ENCODE data around the gene SLC12A2. TPM values are rescaled to one million over a fixed set of nuclear protein-coding genes. Genes with fewer than 3 reads are reported as not detected.

SLC12A2 gene
- total and polyA plus RNA-seq, 8 donors, result 2.1 to 67.4 (median 10.1) TPM

- no peak for TF ChIP-seq CTCF (IDR thresholded peaks at IDR 0.05)
- DNase-seq, result no peak
- FAIRE-seq, result no peak
- intact Hi-C loops (cut with DNase I), result loop anchor here in 2 of 3 donors (10.0 kb wide), 2 partner anchors 328 to 638 kb away; no protein-coding TSS in a partner anchor
- no peak overlapping the region for H3K27ac ChIP-seq
- no peak for ATAC-seq
- peaks cover 0 to 14% (median 5%) of the 10 kb centered on the region in 3 donors for H3K4me1 ChIP-seq
- H3K36me3 ChIP-seq, result no peaks in the 10 kb centered on the region
- 49 to 59% methylated on average over 4 of the region's 4 CpGs for WGBS, 2 donors
- no peaks in the 10 kb centered on the region for H3K27me3 ChIP-seq
- no peaks in the 10 kb centered on the region for H3K9me3 ChIP-seq
- no peak overlapping the region for H3K4me3 ChIP-seq
Measured at GRCh38 chr5:128202320-128202719, 118.8 kb downstream of the SLC12A2 start.

DNA sequence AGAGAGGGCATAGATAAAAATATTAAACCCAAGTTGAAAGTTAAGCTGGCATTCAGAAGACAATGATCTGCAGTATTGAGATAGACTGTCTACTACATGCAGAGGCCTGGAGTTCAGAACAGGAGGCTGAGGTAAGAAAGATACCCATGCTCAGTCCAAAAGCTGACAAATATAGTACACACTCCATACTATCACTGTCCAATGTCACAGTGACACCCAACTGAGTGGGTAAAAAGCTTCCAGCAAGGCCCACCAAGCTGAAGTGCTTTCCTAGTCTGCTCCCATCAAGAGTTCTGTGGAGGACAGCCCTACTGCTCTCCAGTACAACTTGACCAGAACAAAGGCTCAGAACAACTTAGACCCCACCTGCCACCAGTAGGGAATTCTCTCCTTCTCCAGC, 124.9 kb downstream of the SLC12A2 start:
- Histone ChIP-seq H3K36me3 (no peaks in the 10 kb centered on the region), H3K4me3 (no peak overlapping the region), H3K27me3 (no peaks in the 10 kb centered on the region), H3K9me3 (no peaks in the 10 kb centered on the region), H3K4me1 (no peaks in the 10 kb centered on the region), H3K27ac (no peak overlapping the region)
- ATAC-seq, result no peak
- no peak for DNase-seq
- intact Hi-C loops (cut with DNase I), result loop anchor here in 2 of 3 donors (10.0 kb wide), 2 partner anchors 334 to 644 kb away; no protein-coding TSS in a partner anchor
- TF ChIP-seq CTCF (IDR thresholded peaks at IDR 0.05), result no peak
- no peak for FAIRE-seq

DNA sequence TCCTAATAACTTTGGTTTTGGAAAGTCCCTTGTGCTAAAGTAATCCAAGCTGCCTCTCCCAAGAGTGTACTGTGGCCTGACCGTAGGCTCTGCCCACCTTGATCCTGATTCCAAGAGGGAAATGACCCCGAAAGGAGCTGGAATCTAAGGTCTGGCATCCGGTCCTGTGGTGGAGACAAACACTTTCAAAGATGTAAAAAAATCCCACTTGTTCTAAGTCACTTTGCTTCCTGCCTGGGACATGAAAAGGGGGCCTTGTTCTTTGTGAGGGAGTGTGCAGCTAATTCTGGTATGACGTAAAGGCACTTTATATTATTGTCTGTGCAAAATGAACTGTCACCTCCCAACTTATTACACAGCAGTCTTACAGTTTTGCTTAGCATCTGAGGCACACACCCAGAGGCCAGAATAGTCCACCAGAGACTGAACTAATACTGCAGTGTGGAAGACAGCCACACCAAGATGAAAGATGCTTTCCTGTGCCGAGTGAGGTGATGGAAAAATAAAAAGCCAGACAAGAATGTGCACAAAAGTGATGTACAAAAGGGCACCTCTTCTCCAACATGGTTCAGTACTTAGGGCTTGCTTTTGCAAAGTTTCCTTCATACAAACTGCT, 128.7 kb downstream of the SLC12A2 start:
- 57 to 75% methylated on average over 5 of the region's 5 CpGs for WGBS, 2 donors
- Histone ChIP-seq H3K4me1 (no peaks in the 10 kb centered on the region), H3K27ac (no peak overlapping the region), H3K27me3 (no peaks in the 10 kb centered on the region), H3K9me3 (no peaks in the 10 kb centered on the region), H3K4me3 (no peak overlapping the region), H3K36me3 (no peaks in the 10 kb centered on the region)
- FAIRE-seq, result no peak
- no peak for ATAC-seq
- DNase-seq, result no peak
- TF ChIP-seq CTCF (IDR thresholded peaks at IDR 0.05), result no peak
- intact Hi-C loops (cut with DNase I), result loop anchor here in 2 of 3 donors (10.0 kb wide), 2 partner anchors 283 to 633 kb away; no protein-coding TSS in a partner anchor

- peak in 3 of 4 donors; percentile 48 to 59 (median 50) for TF ChIP-seq CTCF (IDR thresholded peaks at IDR 0.05)
- no peaks in the 10 kb centered on the region for H3K4me1 ChIP-seq
- peak in 2 of 6 donors; percentile 16 to 60 for DNase-seq
- no peak overlapping the region for H3K27ac ChIP-seq
- intact Hi-C loops (cut with DNase I), result loop anchor here in 2 of 3 donors (10.0 kb wide), 2 partner anchors 281 to 631 kb away; no protein-coding TSS in a partner anchor
- H3K4me3 ChIP-seq, result no peak overlapping the region
- no peaks in the 10 kb centered on the region for H3K9me3 ChIP-seq
- peak; percentile 53 to 80 (median 78) for ATAC-seq
- no peaks in the 10 kb centered on the region for H3K27me3 ChIP-seq
- H3K36me3 ChIP-seq, result no peaks in the 10 kb centered on the region
- WGBS, 2 donors, result 4 to 7% methylated on average over 4 of the region's 4 CpGs
- FAIRE-seq, result peak; percentile 9
Measured at GRCh38 chr5:128213340-128213739, 129.8 kb downstream of the SLC12A2 start.

GRCh38 chr5:128213833-128214232, 130.3 kb downstream of the SLC12A2 start:
- H3K27me3 ChIP-seq, result no peaks in the 10 kb centered on the region
- DNase-seq (no peak), FAIRE-seq (no peak), ATAC-seq (no peak)
- 55 to 57% methylated on average over 5 of the region's 5 CpGs for WGBS, 2 donors
- no peaks in the 10 kb centered on the region for H3K9me3 ChIP-seq
- no peak for TF ChIP-seq CTCF (IDR thresholded peaks at IDR 0.05)
- H3K4me1 ChIP-seq, result no peaks in the 10 kb centered on the region
- no peak overlapping the region for H3K27ac ChIP-seq
- no peak overlapping the region for H3K4me3 ChIP-seq
- intact Hi-C loops (cut with DNase I), result loop anchor here in 2 of 3 donors (10.0 kb wide), 2 partner anchors 281 to 631 kb away; no protein-coding TSS in a partner anchor
- no peaks in the 10 kb centered on the region for H3K36me3 ChIP-seq

Data from pancreas (tissue), 10 donors.